RPMI7951 (cell line): ENCODE measurements around the gene IP6K2. TPM values are rescaled to one million over a fixed set of nuclear protein-coding genes. Genes with fewer than 3 reads are reported as not detected.
A peak's percentile ranks its signal among the peaks of the same experiment; 100 is the strongest.
"Not testable (repeated sequence)": the region's sequence is repeated elsewhere in the genome, so short reads cannot be mapped to it uniquely, and the experiment has no call there.

Experiments used
- DNase-seq: peaks from one replicate; pipeline ENCODE4 v3.0.0-alpha.2; 2012; ENCODE audit warnings: low read depth
- total RNA-seq: library from RNA; depleted of rRNA; stranded (reverse); fragments of >200 nt; shearing (Covaris generic); gene quantifications from 2 replicates; pipeline ENCODE4 v1.2.3, GENCODE V29; 2014; rRNA removed

IP6K2 gene
- 66.2 and 72.0 TPM in 2 replicates for total RNA-seq

DNA sequence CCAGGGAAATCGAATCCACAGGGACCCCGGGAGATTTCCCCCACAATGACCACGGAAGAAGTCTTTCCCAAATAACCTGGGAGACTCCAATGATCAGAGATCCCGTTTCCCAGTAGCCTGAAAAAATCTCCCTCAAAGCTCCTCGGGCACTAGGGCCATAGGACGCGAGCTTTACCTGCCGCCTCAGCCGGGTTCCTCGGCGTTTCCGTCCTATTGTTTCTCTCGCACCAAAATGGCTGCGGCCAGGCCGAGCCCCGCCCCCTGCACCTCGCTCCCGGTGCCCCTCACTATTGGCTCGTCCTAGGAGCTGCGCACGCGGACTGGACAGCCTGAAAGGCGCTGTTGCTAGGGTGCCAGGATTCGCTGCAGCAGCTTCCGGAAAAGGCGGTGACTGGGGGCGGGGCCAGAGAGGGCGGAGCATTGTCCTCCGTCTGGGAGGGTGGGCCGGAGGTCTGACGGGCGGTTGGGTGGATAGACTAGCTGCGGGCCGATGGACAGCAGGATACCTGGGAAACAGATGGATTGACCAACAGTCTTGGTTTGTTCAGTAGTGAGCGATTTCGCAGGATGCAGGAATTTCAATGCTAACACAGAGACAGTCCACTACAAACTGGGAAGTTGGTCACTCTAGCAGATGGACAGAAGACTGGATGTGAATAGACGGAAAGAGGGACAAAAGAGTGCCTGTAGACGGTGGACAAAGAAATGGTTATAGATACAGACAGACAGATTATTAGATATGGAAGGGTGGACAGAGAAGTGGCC lies at the start of gene IP6K2:
TSS of gene IP6K2 (minus strand) at position 240 of the 765 bp plus-strand sequence. CDS start 21,930 bp downstream, outside the sequence.
- peak; percentile 98 for DNase-seq

DNA sequence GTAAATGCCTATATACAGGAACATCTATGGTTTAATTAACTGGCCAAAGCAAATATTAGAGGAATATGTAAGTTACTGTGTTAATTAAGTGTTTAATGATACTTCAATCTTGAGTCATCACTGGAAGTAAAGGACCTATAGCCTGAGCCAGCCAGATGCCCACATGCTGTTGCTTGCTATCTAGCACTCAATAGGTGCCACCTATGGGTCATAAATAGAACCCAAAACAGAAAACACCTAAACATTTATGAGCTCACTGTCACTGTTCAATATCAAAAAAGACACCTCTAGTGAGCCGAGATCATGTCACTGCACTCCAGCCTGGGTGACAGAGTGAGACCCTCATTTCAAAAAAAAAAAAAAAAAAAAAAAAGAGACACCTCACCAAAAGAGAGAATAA lies 48.4 kb upstream of the IP6K2 start:
- no peak for DNase-seq

GRCh38 chr3:48762816-48763215 lies 45.8 kb upstream of the IP6K2 start:
- DNase-seq: no peak

GRCh38 chr3:48759991-48760540 lies 43.0 kb upstream of the IP6K2 start:
- not testable (repeated sequence) for DNase-seq

DNA sequence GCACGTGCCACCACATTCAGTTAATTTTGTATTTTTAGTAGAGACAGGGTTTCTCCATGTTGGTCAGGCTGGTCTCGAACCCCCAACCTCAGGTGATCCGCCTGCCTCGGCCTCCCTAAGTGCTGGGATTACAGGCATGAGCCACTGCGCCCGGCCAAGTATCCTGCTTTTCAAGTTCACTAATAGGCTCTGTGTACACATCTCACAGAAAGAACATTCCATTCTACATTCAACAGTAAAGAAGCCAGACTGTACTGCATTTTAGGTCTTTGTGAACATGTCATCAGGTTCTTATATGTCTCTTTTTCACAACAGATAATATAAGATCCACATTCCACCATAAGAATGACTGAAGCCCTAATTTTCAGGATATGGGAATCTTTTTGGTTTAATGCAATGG lies 42.5 kb upstream of the IP6K2 start:
- DNase-seq: not testable (repeated sequence)

DNA sequence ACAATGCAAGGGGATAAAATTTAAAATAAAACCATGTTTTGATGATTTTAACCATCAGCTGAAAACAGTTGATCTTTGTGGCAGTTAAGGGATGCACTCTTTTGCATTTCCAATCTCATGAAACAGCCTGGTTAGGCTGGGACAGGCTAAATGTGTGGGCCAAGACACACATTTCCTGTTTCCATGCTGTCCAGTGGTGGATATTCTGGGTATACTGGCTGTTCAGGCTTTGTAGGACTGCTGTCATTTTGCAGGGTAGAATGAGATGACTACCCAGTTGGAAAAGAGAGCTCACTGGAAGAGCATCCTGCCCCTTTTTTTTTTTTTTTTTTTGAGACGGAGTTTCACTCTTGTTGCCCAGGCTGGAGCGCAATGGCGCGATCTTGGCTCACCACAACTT lies 42.0 kb upstream of the IP6K2 start:
- DNase-seq: no peak

DNA sequence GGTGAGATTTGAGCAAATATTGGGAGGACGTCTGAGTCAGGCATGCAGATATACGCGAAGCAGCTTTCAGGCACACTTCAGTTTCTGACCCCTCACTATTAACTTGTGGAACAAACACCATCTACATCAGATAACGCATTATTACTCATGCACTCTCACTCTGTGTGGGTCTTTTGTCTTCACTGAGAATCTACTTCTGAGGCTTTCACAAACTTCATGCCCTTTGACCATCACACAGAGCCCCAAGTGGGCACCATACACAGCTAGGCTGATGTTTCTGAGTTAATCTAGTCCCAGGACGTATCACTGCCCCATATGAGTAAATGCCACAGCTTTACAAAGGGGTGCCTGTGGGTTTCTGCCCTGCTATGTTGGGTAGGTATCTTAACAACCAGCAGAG lies 39.6 kb upstream of the IP6K2 start:
- no peak for DNase-seq

DNA sequence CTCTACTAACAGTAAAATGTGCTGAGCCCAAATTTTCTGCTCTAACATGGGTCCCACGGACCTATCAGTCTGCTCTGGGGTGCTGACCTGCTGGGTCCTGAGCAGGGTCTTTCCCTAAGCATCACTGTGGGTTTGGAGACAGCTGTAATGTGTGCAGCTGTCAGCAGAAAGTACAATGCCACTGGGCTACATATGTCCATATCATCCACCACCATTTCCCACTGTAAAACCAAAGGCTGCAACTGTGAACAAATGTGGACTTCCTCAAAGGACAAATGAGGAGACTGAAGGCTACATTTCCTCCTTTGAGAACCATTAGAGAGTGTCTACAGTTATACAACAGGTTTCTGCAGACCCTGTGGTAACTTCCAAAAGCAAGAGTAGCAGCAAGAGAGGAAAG lies 33.8 kb upstream of the IP6K2 start:
- DNase-seq: no peak

GRCh38 chr3:48748754-48749153 lies 31.7 kb upstream of the IP6K2 start:
- DNase-seq: no peak

DNA sequence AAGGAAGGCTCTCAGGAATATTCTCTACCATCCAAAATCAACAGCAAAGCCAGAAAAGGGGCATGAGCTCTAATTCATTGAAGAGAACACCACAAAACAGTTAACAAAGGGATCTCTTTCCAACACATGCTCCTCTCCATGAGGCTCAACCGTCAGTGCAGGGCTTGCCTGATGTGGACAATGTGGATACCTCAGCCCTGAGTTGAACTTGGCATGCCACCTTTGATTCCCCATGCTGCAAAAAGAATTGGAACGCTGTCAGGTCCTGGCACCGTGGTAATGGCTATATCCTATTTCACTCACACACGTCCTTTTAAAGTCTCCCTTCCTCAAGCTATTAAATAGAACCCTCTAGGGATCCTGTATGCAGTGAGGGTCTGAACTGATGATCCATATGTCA lies 30.7 kb upstream of the IP6K2 start:
- DNase-seq: no peak

DNA sequence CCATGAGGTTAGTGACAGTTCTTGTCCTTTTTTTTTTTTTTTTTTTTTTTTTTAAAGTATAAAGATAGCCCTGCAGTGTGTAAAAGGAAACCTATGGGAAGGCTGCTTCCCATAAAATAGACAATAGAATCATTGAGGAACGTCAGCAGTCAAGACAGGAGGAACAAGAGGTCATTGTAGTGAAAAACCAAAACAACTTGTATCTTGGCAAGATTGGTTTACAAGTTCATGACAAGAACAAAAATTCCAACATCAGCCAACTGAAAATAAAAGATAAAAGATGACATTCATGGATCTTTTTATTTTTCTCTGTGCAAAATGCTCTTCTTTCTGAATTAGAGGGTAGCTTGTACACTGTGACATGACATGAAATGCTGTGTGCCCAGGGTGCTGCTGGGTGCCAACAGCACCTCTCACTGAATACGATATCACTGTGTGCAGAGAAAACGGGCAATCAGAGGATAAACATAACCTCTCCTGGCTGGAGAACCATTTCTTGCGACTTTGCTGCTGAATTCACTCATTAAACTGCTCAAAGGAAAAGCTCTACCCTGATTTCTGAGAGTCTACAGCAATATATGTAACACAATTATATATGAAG lies 30.1 kb upstream of the IP6K2 start:
- DNase-seq: peak; percentile 30

GRCh38 chr3:48743773-48744172 lies 26.8 kb upstream of the IP6K2 start:
- no peak for DNase-seq

DNA sequence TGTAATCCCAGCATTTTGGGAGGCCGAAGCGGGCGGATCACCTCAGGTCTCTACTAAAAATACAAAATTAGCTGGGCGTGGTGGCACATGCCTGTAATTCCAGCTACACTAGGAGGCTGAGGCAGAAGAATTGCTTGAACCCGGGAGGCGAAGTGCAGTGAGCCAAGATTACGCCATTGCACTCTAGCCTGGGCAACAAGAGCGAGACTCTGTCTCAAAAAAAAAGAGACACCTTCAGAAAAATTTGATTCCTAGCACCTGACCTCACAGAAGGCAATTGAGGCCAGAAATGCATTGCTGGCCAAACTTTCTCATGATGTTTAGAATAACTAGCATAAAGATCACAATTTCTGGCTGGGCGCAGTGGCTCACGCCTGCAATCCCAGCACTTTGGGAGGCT lies 24.2 kb upstream of the IP6K2 start:
- DNase-seq: not testable (repeated sequence)

DNA sequence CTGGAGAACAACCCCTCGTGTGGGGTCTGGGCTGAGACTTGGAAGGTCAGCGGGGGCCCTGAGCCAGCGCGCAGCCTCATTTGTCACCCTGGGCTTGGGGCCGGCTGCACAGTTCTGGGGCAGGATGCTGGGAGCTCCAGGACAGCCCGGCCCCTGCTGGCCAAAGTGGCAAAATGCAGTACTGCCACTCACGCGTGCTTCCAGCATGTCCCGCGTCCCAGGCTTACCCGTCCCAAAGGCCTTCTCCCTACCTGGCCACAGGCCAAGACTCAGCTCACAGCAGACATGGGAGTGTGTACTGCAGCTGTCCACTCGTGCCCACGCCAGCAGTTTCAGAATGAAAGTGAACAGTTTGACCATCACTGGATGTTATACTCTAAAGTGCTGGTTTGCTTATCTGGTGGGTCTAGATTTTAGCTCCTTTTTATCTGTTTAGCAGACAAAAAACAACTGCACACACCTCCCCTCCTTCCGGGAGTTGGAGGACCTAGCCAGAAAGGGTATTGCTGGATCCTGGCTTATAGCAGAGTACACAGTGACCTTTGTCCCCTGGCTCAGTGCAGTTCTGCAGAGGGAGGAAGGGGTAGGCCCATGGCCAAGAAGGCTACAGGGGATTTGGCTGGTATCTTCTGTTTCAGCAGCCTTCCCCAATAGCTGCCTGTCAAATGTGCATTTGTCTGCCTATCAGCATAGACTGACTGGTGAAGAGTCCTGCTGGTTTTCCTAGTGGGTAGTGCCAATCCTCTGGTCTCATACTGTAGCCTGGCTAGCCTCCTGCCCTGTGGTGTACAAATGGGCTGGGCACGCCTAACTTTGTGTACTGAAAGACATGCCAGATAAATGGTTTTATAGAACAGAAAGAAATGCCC lies 23.2 kb upstream of the IP6K2 start:
- peak; percentile 81 for DNase-seq

GRCh38 chr3:48739617-48739954 lies 22.6 kb upstream of the IP6K2 start:
- DNase-seq: no peak

DNA sequence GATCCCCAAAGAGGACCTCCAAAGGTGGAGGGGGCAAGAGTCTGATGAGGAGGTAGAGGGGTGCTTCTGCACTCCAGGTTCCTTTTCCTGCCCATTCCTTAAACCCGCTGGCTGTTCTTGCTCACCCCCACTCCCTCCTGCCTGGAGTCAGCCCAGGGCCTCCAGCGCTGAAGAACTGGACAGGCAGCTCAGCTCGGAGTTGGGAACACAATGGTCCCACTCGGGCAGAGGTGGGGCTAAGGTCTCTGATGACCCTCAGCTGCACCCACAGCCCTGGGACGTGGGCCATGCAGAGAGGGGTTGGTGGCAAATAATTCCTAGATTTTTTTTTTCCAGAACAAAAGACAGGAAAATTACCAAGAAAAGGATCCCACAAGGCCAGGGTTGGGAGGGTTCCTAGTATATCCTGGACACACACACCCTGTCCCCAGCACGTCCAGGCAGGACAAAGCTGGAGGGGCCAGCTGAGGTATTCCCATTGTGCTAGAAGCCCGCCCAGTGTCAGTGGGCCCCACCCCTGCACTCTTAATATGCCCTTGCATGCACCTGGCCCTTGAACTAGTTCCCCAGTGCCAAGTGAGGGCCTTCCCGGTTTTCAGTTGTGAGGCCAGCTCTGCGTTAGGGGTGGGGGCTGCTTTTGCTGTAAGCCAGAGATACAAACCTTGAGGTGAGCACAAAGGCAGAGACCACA lies 22.1 kb upstream of the IP6K2 start:
- no peak for DNase-seq

DNA sequence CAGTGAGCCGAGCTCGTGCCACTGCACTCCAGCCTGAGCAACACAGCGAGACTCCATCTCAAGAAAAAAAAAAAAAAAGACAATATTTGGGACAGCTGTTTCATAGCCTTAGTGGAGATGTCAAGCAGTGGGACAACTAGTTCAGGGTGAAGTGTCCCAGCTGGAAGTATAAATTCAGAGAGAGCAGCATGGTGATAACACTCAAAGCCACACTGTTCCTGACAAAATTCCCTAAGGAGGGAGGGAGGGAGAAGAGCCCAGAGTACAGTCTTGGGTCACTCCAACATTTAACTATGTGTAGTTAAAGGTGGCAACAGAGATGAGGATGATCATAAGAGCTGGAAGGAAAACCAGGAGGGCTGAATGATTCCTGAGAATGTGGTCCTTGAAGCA lies 21.1 kb upstream of the IP6K2 start:
- DNase-seq: no peak

DNA sequence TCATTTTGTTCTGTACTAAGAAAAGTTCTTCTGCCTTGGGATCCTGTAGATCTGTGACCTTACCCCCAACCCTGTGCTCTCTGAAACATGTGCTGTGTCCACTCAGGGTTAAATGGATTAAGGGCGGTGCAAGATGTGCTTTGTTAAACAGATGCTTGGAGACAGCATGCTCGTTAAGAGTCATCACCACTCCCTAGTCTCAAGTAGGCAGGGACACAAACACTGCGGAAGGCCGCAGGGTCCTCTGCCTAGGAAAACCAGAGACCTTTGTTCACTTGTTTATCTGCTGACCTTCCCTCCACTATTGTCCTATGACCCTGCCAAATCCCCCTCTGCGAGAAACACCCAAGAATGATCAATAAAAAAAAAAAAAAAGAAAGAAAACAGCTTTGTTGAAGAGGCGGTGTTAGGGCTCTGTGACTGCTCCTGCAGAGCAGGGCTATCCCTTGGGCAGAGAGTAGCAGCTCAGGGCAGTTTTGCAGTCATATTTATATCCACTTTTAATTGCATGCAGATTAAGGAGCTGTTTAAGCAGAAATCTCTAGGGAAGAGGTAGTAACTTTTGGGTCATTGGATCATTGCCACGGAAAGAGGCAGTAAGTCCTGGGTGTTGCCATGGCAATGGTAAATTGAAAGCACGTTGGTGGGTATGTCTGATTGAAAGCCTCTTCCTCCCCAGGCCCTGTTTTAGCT lies 18.2 kb upstream of the IP6K2 start:
- not testable (repeated sequence) for DNase-seq

GRCh38 chr3:48734541-48734940 lies 17.5 kb upstream of the IP6K2 start:
- DNase-seq: not testable (repeated sequence)

GRCh38 chr3:48733752-48734518 lies 16.9 kb upstream of the IP6K2 start:
- DNase-seq: not testable (repeated sequence)
